HG03095 (cell line): ENCODE data around the gene FBXW5.
A peak's percentile ranks its signal among the peaks of the same experiment; 100 is the strongest.

Experiments used
- ATAC-seq: cut with Tn5 transposase; IDR thresholded peaks from one replicate; pipeline ENCODE4 v1.9.1; 2021; ENCODE audit warnings: moderate library complexity; ENCODE audit not compliant: unreplicated experiment

FBXW5 gene

GRCh38 chr9:136913701-136914438 is 30.7 kb downstream of the FBXW5 start:
- no peak for ATAC-seq

GRCh38 chr9:136910901-136911245 is 33.7 kb downstream of the FBXW5 start:
- ATAC-seq = no peak

GRCh38 chr9:136910197-136910900 is 34.2 kb downstream of the FBXW5 start:
- ATAC-seq = no peak

GRCh38 chr9:136907011-136907914 is 37.3 kb downstream of the FBXW5 start:
- no peak for ATAC-seq

- no peak for ATAC-seq
Observed at GRCh38 chr9:136906266-136906665, 38.3 kb downstream of the FBXW5 start.

DNA sequence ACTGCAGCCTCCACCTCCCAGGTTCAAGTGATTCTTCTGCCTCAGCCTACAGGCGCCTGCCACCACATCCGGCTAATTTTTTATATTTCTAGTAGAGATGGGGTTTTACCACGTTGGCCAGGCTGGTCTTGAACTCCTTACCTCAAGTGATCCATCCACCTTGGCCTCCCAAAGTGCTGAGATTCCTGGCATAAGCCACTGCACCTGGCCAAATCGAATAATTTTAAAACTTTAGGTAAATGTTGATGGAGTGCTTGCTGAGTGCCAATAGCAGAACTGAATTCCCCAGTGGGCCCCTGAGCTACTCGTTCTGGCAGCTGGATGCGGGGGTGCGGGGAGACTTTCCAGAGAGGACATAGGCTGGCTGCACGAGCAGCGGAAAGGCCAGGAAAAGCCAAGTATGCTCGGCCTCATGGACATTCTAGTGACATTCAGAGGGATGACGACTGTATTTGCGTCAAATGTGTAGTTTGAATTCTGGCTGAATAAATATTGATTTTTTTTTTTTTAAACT is 41.4 kb downstream of the FBXW5 start:
- ATAC-seq = no peak

- ATAC-seq = peak; percentile 42
Observed at GRCh38 chr9:136902259-136902821, 42.2 kb downstream of the FBXW5 start.

DNA sequence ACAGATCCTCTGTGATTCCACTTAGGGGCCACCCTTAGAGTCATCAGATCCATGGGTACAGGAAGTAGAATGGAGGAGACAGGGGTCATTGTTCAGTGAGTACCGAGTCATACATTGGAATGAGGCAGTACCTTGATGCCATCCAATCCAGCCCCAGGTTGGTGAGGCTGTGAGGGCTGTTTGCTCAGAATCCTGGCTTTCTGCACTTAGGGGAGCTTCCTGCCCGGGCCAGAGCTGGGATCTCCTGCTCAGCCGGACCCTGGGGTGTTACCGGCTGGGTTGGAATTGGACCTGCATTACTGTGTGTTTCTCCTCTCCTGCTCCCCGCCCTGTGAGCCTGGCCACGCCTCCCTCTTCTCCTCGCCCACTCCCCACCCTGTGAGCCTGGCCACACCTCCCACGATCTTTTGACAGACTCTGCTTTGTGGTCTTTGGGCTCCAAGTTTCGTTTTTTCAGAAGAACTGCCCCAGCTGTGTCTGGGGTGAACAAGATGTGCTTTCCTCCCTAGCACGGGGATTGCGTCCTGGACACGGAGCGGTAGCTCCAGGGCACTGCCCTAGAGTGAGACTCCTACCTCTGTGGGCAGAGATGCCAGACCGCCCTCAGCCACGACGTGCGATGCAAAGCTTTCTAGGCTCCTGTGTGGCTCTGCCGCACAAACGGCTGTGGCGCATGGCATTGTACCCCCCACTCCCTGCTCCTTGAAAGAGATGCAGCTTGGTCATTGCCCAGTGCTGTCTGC is 42.9 kb downstream of the FBXW5 start:
- no peak for ATAC-seq

DNA sequence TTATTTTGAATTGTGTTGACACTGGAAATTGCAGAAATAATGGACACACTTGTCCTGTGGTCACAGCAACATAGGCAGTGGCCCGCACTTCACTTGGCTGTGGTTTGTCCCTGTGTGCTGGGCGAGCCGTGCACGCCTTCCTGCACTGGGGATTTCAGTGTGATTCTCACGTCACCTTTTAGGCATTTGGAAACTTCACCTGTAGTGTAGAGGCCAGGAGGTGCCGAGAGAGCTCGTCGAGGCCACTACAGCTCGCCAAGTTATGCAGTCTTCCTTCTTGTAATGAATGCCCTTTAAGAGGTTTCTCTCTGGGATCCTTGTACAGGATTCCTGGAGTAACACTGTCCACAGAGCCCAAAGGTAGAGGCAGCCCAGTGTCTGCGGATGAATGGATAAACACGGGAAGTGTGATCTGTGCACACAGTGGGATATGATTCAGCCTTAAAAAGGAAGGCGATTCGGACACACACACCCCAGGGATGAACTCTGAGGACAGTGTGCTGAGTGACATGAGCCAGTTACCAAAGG is 43.5 kb downstream of the FBXW5 start:
- no peak for ATAC-seq

- no peak for ATAC-seq
Observed at GRCh38 chr9:136900556-136900955, 44.0 kb downstream of the FBXW5 start.

GRCh38 chr9:136899196-136899595 is 45.3 kb downstream of the FBXW5 start:
- peak; percentile 35 for ATAC-seq

DNA sequence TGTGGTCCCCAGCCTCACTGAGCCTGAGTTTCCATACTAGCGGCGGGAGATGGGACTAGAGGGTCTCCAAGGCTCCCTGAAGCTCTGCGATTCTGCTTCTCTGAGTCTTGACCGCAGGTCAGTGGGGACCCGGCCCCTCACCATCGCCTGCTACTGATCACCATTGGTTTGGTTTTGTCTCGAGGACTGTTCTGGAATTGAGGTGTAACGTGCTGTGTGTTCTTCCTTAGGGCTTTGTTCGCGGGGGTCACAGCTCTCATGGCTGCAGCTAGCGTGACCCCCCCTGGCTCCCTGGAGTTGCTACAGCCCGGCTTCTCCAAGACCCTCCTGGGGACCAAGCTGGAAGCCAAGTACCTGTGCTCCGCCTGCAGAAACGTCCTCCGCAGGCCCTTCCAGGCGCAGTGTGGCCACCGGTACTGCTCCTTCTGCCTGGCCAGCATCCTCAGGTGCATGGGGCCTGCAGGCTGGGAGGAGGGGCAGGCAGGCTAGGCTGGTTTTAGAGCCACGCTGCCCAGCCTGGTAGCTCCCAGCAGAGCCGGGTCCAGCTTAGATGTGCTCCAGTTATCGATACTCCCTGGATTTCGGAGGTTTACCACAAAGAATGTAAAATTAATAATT is 45.9 kb downstream of the FBXW5 start:
- ATAC-seq = no peak

- ATAC-seq = no peak
Observed at GRCh38 chr9:136896027-136896426, 48.5 kb downstream of the FBXW5 start.

- no peak for ATAC-seq
Observed at GRCh38 chr9:136890661-136891060, 53.9 kb downstream of the FBXW5 start.
